HG03095 (cell line): ENCODE data around the gene CRKL.
"Not testable (repeated sequence)": the region's sequence is repeated elsewhere in the genome, so short reads cannot be mapped to it uniquely, and the experiment has no call there.

Experiments
- ATAC-seq: cut with Tn5 transposase; IDR thresholded peaks from one replicate; pipeline ENCODE4 v1.9.1; 2021; ENCODE audit warnings: moderate library complexity; ENCODE audit not compliant: unreplicated experiment

The CRKL gene

GRCh38 chr22:20933910-20934309 lies 16.7 kb downstream of the CRKL start:
- no peak for ATAC-seq

GRCh38 chr22:20935049-20935448 lies 17.8 kb downstream of the CRKL start:
- ATAC-seq = not testable (repeated sequence)

- not testable (repeated sequence) for ATAC-seq
Observed at GRCh38 chr22:20935780-20936539, 18.8 kb downstream of the CRKL start.

GRCh38 chr22:20937031-20937793 lies 20.0 kb downstream of the CRKL start:
- no peak for ATAC-seq

GRCh38 chr22:20937794-20938671 lies 20.8 kb downstream of the CRKL start:
- no peak for ATAC-seq

GRCh38 chr22:20939457-20940185 lies 22.4 kb downstream of the CRKL start:
- not testable (repeated sequence) for ATAC-seq

GRCh38 chr22:20940186-20940651 lies 23.0 kb downstream of the CRKL start:
- ATAC-seq = no peak

- no peak for ATAC-seq
Observed at GRCh38 chr22:20940904-20941385, 23.7 kb downstream of the CRKL start.

GRCh38 chr22:20942203-20942902 lies 25.1 kb downstream of the CRKL start:
- ATAC-seq = not testable (repeated sequence)

- ATAC-seq = no peak
Observed at GRCh38 chr22:20943104-20943933, 26.1 kb downstream of the CRKL start.

GRCh38 chr22:20944042-20944441 lies 26.8 kb downstream of the CRKL start:
- no peak for ATAC-seq

- no peak for ATAC-seq
Observed at GRCh38 chr22:20945578-20945934, 28.3 kb downstream of the CRKL start.

GRCh38 chr22:20946080-20946986 lies 29.1 kb downstream of the CRKL start:
- no peak for ATAC-seq

GRCh38 chr22:20946991-20947390 lies 29.8 kb downstream of the CRKL start:
- no peak for ATAC-seq

- no peak for ATAC-seq
Observed at GRCh38 chr22:20948450-20948849, 31.2 kb downstream of the CRKL start.

GRCh38 chr22:20948989-20949388 lies 31.8 kb downstream of the CRKL start:
- ATAC-seq = no peak

- no peak for ATAC-seq
Observed at GRCh38 chr22:20949698-20950183, 32.5 kb downstream of the CRKL start.
